Mesenchymal stem cell (in vitro differentiated cells and primary cell): Measurements from ENCODE around the gene ADARB2.
A peak's percentile ranks its signal among the peaks of the same experiment; 100 is the strongest.

Source experiments
- DNase-seq: peaks from one replicate; pipeline ENCODE4 v3.0.0-alpha.2; 2013
- H2AFZ ChIP-seq: one replicate; pipeline ENCODE4 v1.6.1; 2013; ENCODE audit warnings: low read depth, mild to moderate bottlenecking, control low read depth, inconsistent platforms, low read length, moderate library complexity
- H2AK5ac ChIP-seq: 2 replicates; pipeline ENCODE4 v1.6.1; 2013; ENCODE audit warnings: low read length, moderate library complexity, mild to moderate bottlenecking, inconsistent platforms; ENCODE audit not compliant: severe bottlenecking
- H2BK120ac ChIP-seq: one replicate; pipeline ENCODE4 v1.6.1; 2013; ENCODE audit warnings: low read depth, mild to moderate bottlenecking, inconsistent platforms, low read length, moderate library complexity
- H2BK12ac ChIP-seq, 2 experiments: one replicate each; pipeline ENCODE4 v1.6.1; 2013; ENCODE audit warnings: inconsistent platforms in 2 of 2, low read length in 2 of 2, mild to moderate bottlenecking in 2 of 2, moderate library complexity in 2 of 2, control low read depth in 1 of 2
- H2BK15ac ChIP-seq: one replicate; pipeline ENCODE4 v1.6.1; 2013; ENCODE audit warnings: mild to moderate bottlenecking, low read depth, inconsistent platforms; ENCODE audit not compliant: poor library complexity, severe bottlenecking
- H2BK5ac ChIP-seq: 2 replicates; pipeline ENCODE4 v1.6.1; 2013; ENCODE audit warnings: low read depth, mild to moderate bottlenecking, low read length, control low read depth, inconsistent platforms; ENCODE audit not compliant: poor library complexity, severe bottlenecking
- H3K14ac ChIP-seq, 2 experiments: one replicate each; pipeline ENCODE4 v1.6.1; 2013; ENCODE audit warnings: inconsistent platforms in 2 of 2, low read length in 2 of 2, control low read depth in 1 of 2, mild to moderate bottlenecking in 1 of 2, moderate library complexity in 1 of 2
- H3K18ac ChIP-seq, 2 experiments: one replicate each; pipeline ENCODE4 v1.6.1; 2013; ENCODE audit warnings: inconsistent platforms in 2 of 2, low read length in 2 of 2, control low read depth in 1 of 2, low read depth in 1 of 2, mild to moderate bottlenecking in 1 of 2
- H3K23ac ChIP-seq, 2 experiments: one replicate each; pipeline ENCODE4 v1.6.1; 2013; ENCODE audit warnings: inconsistent platforms in 2 of 2, low read length in 2 of 2, mild to moderate bottlenecking in 2 of 2, moderate library complexity in 2 of 2, control low read depth in 1 of 2
- H3K27ac ChIP-seq: 2 replicates; pipeline ENCODE4 v1.5.1; 2013; ENCODE audit warnings: mild to moderate bottlenecking, moderate library complexity, low read length, control low read depth, inconsistent platforms; ENCODE audit not compliant: poor library complexity, severe bottlenecking
- H3K27me3 ChIP-seq, 2 experiments: 2 replicates each; pipeline versions ENCODE4 v1.6.1 to v1.7.0; 2013; ENCODE audit warnings: low read length in 2 of 2, mild to moderate bottlenecking in 2 of 2, moderate library complexity in 2 of 2, control low read depth in 1 of 2, inconsistent platforms in 1 of 2; ENCODE audit not compliant: control insufficient read depth in 1 of 2, insufficient read depth in 1 of 2
- H3K36me3 ChIP-seq, 2 experiments: 2 replicates each; pipeline versions ENCODE4 v1.6.1 to v1.7.0; 2013; ENCODE audit warnings: low read length in 2 of 2, control low read depth in 1 of 2, inconsistent platforms in 1 of 2, low read depth in 1 of 2, mild to moderate bottlenecking in 1 of 2; ENCODE audit not compliant: insufficient read depth in 2 of 2, control insufficient read depth in 1 of 2
- H3K4ac ChIP-seq, 2 experiments: one replicate each; pipeline ENCODE4 v1.6.1; 2013; ENCODE audit warnings: inconsistent platforms in 2 of 2, low read length in 2 of 2, mild to moderate bottlenecking in 2 of 2, moderate library complexity in 2 of 2, control low read depth in 1 of 2, low read depth in 1 of 2
- H3K4me1 ChIP-seq: 2 replicates; pipeline ENCODE4 v1.6.1; 2013; ENCODE audit warnings: low read depth, low read length, control low read depth; ENCODE audit not compliant: control insufficient read depth, insufficient read depth
- H3K4me2 ChIP-seq: 2 replicates; pipeline ENCODE4 v1.6.1; 2013; ENCODE audit warnings: low read length, mild to moderate bottlenecking, inconsistent platforms; ENCODE audit not compliant: poor library complexity, severe bottlenecking
- H3K4me3 ChIP-seq, 2 experiments: 2 replicates each; pipeline versions ENCODE4 v1.5.1 to v1.7.0; 2013; ENCODE audit warnings: low read length in 2 of 2, mild to moderate bottlenecking in 2 of 2, control low read depth in 1 of 2, low read depth in 1 of 2; ENCODE audit not compliant: insufficient read depth in 1 of 2
- H3K79me1 ChIP-seq: replicated peaks from 2 replicates; pipeline ENCODE4 v1.6.1; 2013; ENCODE audit warnings: mild to moderate bottlenecking, control low read depth, low read length, inconsistent platforms; ENCODE audit not compliant: poor library complexity, severe bottlenecking
- H3K9ac ChIP-seq: 2 replicates; pipeline ENCODE4 v1.7.0; 2013; ENCODE audit warnings: mild to moderate bottlenecking, low read length, moderate library complexity
- H3K9me3 ChIP-seq: 2 replicates; pipeline ENCODE4 v1.7.0; 2013; ENCODE audit warnings: mild to moderate bottlenecking, low read length; ENCODE audit not compliant: control insufficient read depth
- H4K8ac ChIP-seq: one replicate; pipeline ENCODE4 v1.6.1; 2013; ENCODE audit warnings: inconsistent platforms, mild to moderate bottlenecking, low read length, moderate library complexity
- H4K91ac ChIP-seq: one replicate; pipeline ENCODE4 v1.6.1; 2013; ENCODE audit warnings: mild to moderate bottlenecking, low read length, inconsistent platforms
- WGBS: methylation state at CpG from one replicate; pipeline ENCODE4 v1.1.7; 2013; ENCODE audit warnings: mixed read lengths; 5-methylcytosine and 5-hydroxymethylcytosine counted together

The ADARB2 gene

DNA sequence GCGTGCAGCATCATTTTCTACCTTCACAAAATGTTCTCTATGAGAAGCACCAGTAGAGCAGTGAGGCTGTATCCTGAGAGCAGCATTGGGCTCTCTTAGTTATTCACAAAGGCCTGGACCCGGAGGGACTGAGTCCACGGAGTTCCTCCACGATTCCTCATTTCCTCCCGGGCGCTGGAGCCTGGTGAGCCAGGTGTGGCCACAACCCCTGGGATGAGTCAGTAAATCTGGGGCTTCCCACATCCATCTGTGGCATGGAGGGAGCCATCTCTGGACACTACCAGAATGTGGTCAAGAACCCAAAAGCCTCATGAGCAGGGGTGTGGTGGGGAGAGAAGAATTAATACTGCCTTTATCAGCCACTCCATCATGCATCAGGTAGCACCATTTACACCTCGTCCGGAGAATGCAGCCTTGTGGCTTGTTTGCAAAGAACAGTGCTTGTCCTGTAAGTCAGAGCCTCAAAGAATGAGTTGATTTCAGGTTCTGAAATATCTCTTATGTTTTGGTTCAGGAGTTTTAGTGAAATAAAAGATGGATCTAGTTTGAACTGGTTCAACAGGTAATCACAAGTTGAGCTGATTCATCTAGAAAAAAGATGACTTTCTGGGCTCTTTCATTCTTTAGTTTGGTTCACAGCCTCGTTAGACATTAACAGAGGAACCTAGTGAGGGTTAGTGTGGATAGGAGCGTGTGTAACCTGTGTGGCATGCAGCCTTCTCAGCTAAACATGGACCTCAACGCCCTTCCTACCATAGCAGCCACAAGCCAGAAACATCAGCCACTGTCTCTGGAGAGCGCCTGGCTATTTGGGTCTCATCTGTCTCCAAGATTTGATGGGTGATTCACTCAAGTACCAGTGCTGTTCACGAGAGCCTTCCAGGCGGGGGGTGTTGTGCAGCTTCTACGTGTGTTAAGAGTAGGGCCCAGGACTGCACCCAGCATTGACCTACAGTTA is 586.0 kb downstream of the ADARB2 start:
- no peaks in the 10 kb centered on the region for H3K79me1 ChIP-seq
- H2AFZ ChIP-seq: no peak overlapping the region
- H2BK5ac ChIP-seq: peak overlapping the region; percentile 2
- peaks cover 18% of the 10 kb centered on the region for H3K4me1 ChIP-seq
- H3K36me3 ChIP-seq: peaks cover 0 to 5% of the 10 kb centered on the region in 2 experiments
- no peak overlapping the region for H3K4me2 ChIP-seq
- no peak overlapping the region for H3K4ac ChIP-seq
- WGBS: 80% methylated on average over 14 of the region's 15 CpGs
- no peak for DNase-seq
- no peak overlapping the region for H3K9ac ChIP-seq
- H3K14ac ChIP-seq: no peak overlapping the region
- H3K9me3 ChIP-seq: no peaks in the 10 kb centered on the region
- no peak overlapping the region for H4K8ac ChIP-seq
- no peak overlapping the region for H3K4me3 ChIP-seq
- no peak overlapping the region for H2BK12ac ChIP-seq
- no peak overlapping the region for H3K23ac ChIP-seq
- no peak overlapping the region for H3K18ac ChIP-seq
- H3K27me3 ChIP-seq: peaks cover 0 to 32% of the 10 kb centered on the region in 2 experiments
- no peak overlapping the region for H2BK15ac ChIP-seq
- H2AK5ac ChIP-seq: no peak overlapping the region
- H3K27ac ChIP-seq: peak overlapping the region; percentile 71
- H4K91ac ChIP-seq: no peak overlapping the region
- no peak overlapping the region for H2BK120ac ChIP-seq

DNA sequence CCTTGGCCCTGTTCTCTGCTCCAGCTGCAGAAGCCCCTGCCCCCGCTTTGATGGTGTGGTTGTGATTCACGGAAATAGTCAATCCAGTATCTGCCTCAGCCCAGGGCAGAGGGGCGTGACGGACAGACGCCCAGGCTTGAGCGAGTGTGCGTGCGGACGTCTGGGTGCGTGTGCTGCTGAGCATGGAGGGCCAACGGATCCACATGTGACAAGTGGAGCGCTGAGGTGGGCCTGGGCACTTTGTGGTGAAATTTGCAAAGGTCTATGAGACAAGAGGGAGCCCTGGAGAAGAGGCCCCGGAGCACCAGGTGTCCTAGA is 586.7 kb downstream of the ADARB2 start:
- no peak overlapping the region for H3K27ac ChIP-seq
- H3K79me1 ChIP-seq: no peaks in the 10 kb centered on the region
- no peak overlapping the region for H2AFZ ChIP-seq
- peaks cover 0 to 5% of the 10 kb centered on the region in 2 experiments for H3K36me3 ChIP-seq
- H3K4me1 ChIP-seq: peaks cover 18% of the 10 kb centered on the region
- H3K14ac ChIP-seq: no peak overlapping the region
- H3K4ac ChIP-seq: no peak overlapping the region
- DNase-seq: no peak
- H3K23ac ChIP-seq: no peak overlapping the region
- no peak overlapping the region for H3K4me2 ChIP-seq
- no peak overlapping the region for H4K8ac ChIP-seq
- no peak overlapping the region for H2BK12ac ChIP-seq
- peaks cover 0 to 29% of the 10 kb centered on the region in 2 experiments for H3K27me3 ChIP-seq
- no peak overlapping the region for H3K4me3 ChIP-seq
- H3K9me3 ChIP-seq: peaks cover 6% of the 10 kb centered on the region
- H2BK15ac ChIP-seq: no peak overlapping the region
- peak overlapping the region; percentile 20 for H2BK5ac ChIP-seq
- no peak overlapping the region for H2BK120ac ChIP-seq
- no peak overlapping the region for H3K18ac ChIP-seq
- H4K91ac ChIP-seq: no peak overlapping the region
- H3K9ac ChIP-seq: no peak overlapping the region
- H2AK5ac ChIP-seq: peak overlapping the region; percentile 35
- 85% methylated on average over 13 of the region's 13 CpGs for WGBS

DNA sequence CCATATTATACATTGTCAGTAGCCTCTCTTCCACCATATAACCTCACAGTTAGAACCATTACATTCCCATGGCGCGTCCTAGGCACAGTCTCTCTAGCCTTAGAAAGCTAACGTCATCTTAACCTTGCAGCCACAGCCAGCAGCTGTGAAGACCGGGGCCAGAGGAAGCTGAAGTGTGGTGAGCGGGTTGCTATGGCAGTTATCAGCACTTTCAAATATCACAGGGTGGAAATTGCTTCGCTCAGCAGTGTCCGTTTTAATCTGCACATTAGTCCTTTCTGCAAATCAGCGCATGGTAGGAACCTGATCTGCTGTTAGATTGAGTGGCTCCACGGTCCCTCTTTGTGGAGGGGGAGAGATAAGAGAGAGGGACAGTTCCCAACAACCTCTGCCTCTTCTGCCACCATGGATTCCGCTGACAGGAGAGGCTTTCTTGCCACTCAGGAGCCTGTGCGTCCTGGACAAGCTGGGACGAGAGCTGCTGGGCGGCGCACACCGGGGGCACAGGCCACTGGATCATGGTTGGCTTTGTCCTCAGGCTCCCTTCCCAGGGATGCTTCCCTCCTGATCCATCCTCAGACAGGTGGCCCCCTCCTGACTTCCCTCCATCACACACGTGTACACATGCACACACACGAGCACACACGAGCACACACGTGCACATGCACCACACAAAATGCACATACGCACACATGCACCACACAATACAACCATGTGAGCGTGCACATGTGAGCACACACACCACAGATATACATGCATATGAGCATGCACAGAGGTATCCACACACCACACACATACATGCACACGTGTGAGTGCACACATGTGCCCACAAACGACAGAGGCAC is 587.3 kb downstream of the ADARB2 start:
- Histone ChIP-seq H3K18ac (no peak overlapping the region), H3K4me1 (peaks cover 18% of the 10 kb centered on the region), H2BK120ac (no peak overlapping the region), H2AK5ac (peak overlapping the region; percentile 35), H3K23ac (no peak overlapping the region), H3K27me3 (peaks cover 0 to 23% of the 10 kb centered on the region in 2 experiments), H2BK15ac (no peak overlapping the region), H3K27ac (no peak overlapping the region), H3K9me3 (peaks cover 9% of the 10 kb centered on the region), H4K91ac (no peak overlapping the region), H3K14ac (no peak overlapping the region), H3K79me1 (no peaks in the 10 kb centered on the region), H2AFZ (no peak overlapping the region), H4K8ac (no peak overlapping the region), H3K9ac (no peak overlapping the region), H3K4me3 (no peak overlapping the region), H3K36me3 (peaks cover 0 to 5% of the 10 kb centered on the region in 2 experiments), H2BK5ac (no peak overlapping the region), H3K4me2 (no peak overlapping the region), H3K4ac (no peak overlapping the region), H2BK12ac (no peak overlapping the region)
- 87% methylated on average over 23 of the region's 23 CpGs for WGBS
- DNase-seq: no peak
